H1 (cell line): Measurements from ENCODE around the gene RBM5. TPM values are rescaled to one million over a fixed set of nuclear protein-coding genes. Genes with fewer than 3 reads are reported as not detected.

Source experiments
- CTCF ChIA-PET: fragments of 300-600 bp; sonication (Branson Sonifier 250); formaldehyde crosslinking; loops from one replicate; lab custom pipeline; 2021; ENCODE audit not compliant: partially characterized antibody; lab: Charles Lee
- POLR2A ChIA-PET: fragments of 300-600 bp; sonication (Branson Sonifier 250); formaldehyde crosslinking; loops from one replicate; lab custom pipeline; 2021; ENCODE audit warnings: inconsistent platforms; ENCODE audit not compliant: partially characterized antibody; lab: Charles Lee
- DNase-seq, 2 experiments: peaks; one replicate each; pipeline versions ENCODE4 v3.0.0 to v3.0.0-alpha.2; 2010 to 2022; ENCODE audit warnings: low spot score in 2 of 2, low read depth in 1 of 2, mixed read lengths in 1 of 2
- FAIRE-seq: peaks from 2 replicates; lab custom pipeline; 2011; peaks lifted over from hg19 to GRCh38; lab: Jason Lieb, UNC
- H2AFZ ChIP-seq: 2 replicates; pipeline ENCODE4 v1.8.1; 2012; ENCODE audit warnings: low read length, inconsistent platforms
- H2AK5ac ChIP-seq: 2 replicates; pipeline ENCODE4 v1.6.1; 2013; ENCODE audit warnings: low read depth, low read length
- H2BK120ac ChIP-seq: replicated peaks from 2 replicates; pipeline ENCODE3; 2013; ENCODE audit warnings: low read depth, low read length, inconsistent platforms
- H2BK12ac ChIP-seq: 2 replicates; pipeline ENCODE4 v1.6.1; 2013; ENCODE audit warnings: low read depth, low read length
- H2BK15ac ChIP-seq: 2 replicates; pipeline ENCODE4 v1.6.1; 2013; ENCODE audit warnings: low read length
- H2BK20ac ChIP-seq: 2 replicates; pipeline ENCODE4 v1.6.1; 2013; ENCODE audit warnings: low read length
- H2BK5ac ChIP-seq: 2 replicates; pipeline ENCODE4 v1.6.1; 2013; ENCODE audit warnings: low read depth, low read length
- H3K14ac ChIP-seq: 2 replicates; pipeline ENCODE4 v1.6.1; 2013; ENCODE audit warnings: inconsistent platforms; ENCODE audit not compliant: insufficient read length
- H3K18ac ChIP-seq: 2 replicates; pipeline ENCODE4 v1.6.1; 2013; ENCODE audit warnings: low read length; ENCODE audit errors: extremely low read depth
- H3K23ac ChIP-seq: 2 replicates; pipeline ENCODE4 v1.6.1; 2013; ENCODE audit warnings: inconsistent platforms; ENCODE audit not compliant: insufficient read length
- H3K23me2 ChIP-seq: 2 replicates; pipeline ENCODE4 v1.6.1; 2013; ENCODE audit warnings: low read depth, low read length
- H3K27ac ChIP-seq: 2 replicates; pipeline ENCODE4 v1.6.1; 2011; ENCODE audit warnings: low read depth, low read length, inconsistent platforms
- H3K27me3 ChIP-seq, 4 experiments: replicated peaks in 1 of 4; 1 replicate in 1 of 4; 2 replicates in 3 of 4; pipeline versions ENCODE4 v1.6.1 to v1.8.1; 2011 to 2013; ENCODE audit warnings: low read length in 3 of 4, mild to moderate bottlenecking in 3 of 4, inconsistent platforms in 2 of 4, mixed read lengths in 2 of 4, moderate library complexity in 1 of 4; ENCODE audit not compliant: control insufficient read depth in 3 of 4, insufficient read depth in 3 of 4; ENCODE audit errors: extremely low read depth in 1 of 4
- H3K36me3 ChIP-seq, 4 experiments: 2 replicates each; pipeline versions ENCODE4 v1.6.1 to v1.8.1; 2011 to 2013; ENCODE audit warnings: mild to moderate bottlenecking in 4 of 4, low read length in 3 of 4, moderate library complexity in 2 of 4, control low read depth in 1 of 4, inconsistent platforms in 1 of 4; ENCODE audit not compliant: insufficient read depth in 4 of 4, control insufficient read depth in 2 of 4
- H3K4ac ChIP-seq: replicated peaks from 2 replicates; pipeline ENCODE3; 2013; ENCODE audit warnings: low read length, low read depth, mixed read lengths, inconsistent platforms; ENCODE audit not compliant: insufficient read length
- H3K4me1 ChIP-seq, 4 experiments: replicated peaks in 1 of 4; 1 replicate in 1 of 4; 2 replicates in 3 of 4; pipeline versions ENCODE4 v1.6.1 to v1.8.1; 2011 to 2013; ENCODE audit warnings: low read length in 3 of 4, inconsistent platforms in 2 of 4, mixed read lengths in 1 of 4; ENCODE audit not compliant: insufficient read depth in 4 of 4, control insufficient read depth in 3 of 4
- H3K4me2 ChIP-seq, 2 experiments: 2 replicates each; pipeline versions ENCODE4 v1.6.1 to v1.8.1; 2011 to 2013; ENCODE audit warnings: low read depth in 2 of 2, low read length in 2 of 2, control low read depth in 1 of 2, inconsistent platforms in 1 of 2, mild to moderate bottlenecking in 1 of 2; ENCODE audit not compliant: insufficient read depth in 1 of 2
- H3K4me3 ChIP-seq, 4 experiments: fragments of 200-600, 300-600 bp in 1 of 4; sonication (generic), shearing (Covaris generic), sonication (Bioruptor Twin) in 1 of 4; 2 replicates each; pipeline versions ENCODE4 v1.5.1 to v1.8.1; 2011 to 2016; ENCODE audit warnings: low read length in 4 of 4, low read depth in 3 of 4, control low read depth in 2 of 4, inconsistent platforms in 2 of 4, mild to moderate bottlenecking in 2 of 4, mixed read lengths in 1 of 4, moderate library complexity in 1 of 4; ENCODE audit not compliant: insufficient read depth in 2 of 4; ENCODE audit errors: extremely low read depth in 1 of 4
- H3K56ac ChIP-seq: replicated peaks from 2 replicates; pipeline ENCODE3; 2013; ENCODE audit warnings: low read depth, mild to moderate bottlenecking, mixed read lengths, low read length, inconsistent platforms; ENCODE audit not compliant: insufficient read length
- H3K79me1 ChIP-seq: 2 replicates; pipeline ENCODE4 v1.6.1; 2013; ENCODE audit warnings: low read depth, low read length, control low read depth
- H3K79me2 ChIP-seq, 2 experiments: 2 replicates each; pipeline versions ENCODE4 v1.6.1 to v1.8.1; 2012 to 2013; ENCODE audit warnings: low read length in 2 of 2, mild to moderate bottlenecking in 2 of 2, inconsistent platforms in 1 of 2; ENCODE audit not compliant: insufficient read depth in 2 of 2, control insufficient read depth in 1 of 2
- H3K9ac ChIP-seq, 4 experiments: replicated peaks in 1 of 4; 1 replicate in 1 of 4; 2 replicates in 3 of 4; pipeline versions ENCODE4 v1.6.1 to v1.8.1; 2011 to 2013; ENCODE audit warnings: low read depth in 3 of 4, low read length in 3 of 4, control low read depth in 2 of 4, mild to moderate bottlenecking in 2 of 4, moderate library complexity in 2 of 4, inconsistent platforms in 1 of 4; ENCODE audit errors: extremely low read depth in 1 of 4
- H3K9me3 ChIP-seq, 2 experiments: 2 replicates each; pipeline versions ENCODE4 v1.6.1 to v1.8.1; 2012 to 2013; ENCODE audit warnings: mild to moderate bottlenecking in 2 of 2, moderate library complexity in 2 of 2, control low read depth in 1 of 2, inconsistent platforms in 1 of 2, low read depth in 1 of 2, low read length in 1 of 2, mixed read lengths in 1 of 2; ENCODE audit not compliant: insufficient read depth in 2 of 2
- H4K20me1 ChIP-seq, 2 experiments: replicated peaks in 1 of 2; 2 replicates each; pipeline versions ENCODE3 to v1.8.1; 2011 to 2013; ENCODE audit warnings: inconsistent platforms in 2 of 2, low read length in 2 of 2, mild to moderate bottlenecking in 1 of 2; ENCODE audit not compliant: insufficient read depth in 2 of 2, control insufficient read depth in 1 of 2
- H4K5ac ChIP-seq: 2 replicates; pipeline ENCODE4 v1.6.1; 2013; ENCODE audit warnings: low read length, low read depth, mixed read lengths, inconsistent platforms; ENCODE audit not compliant: insufficient read length
- H4K8ac ChIP-seq: 2 replicates; pipeline ENCODE4 v1.8.0; 2013; ENCODE audit warnings: mild to moderate bottlenecking, moderate library complexity, low read length, inconsistent platforms; ENCODE audit not compliant: insufficient read depth; ENCODE audit errors: extremely low read depth
- H4K91ac ChIP-seq: replicated peaks from 2 replicates; pipeline ENCODE3; 2013; ENCODE audit warnings: low read length, mixed read lengths, inconsistent platforms; ENCODE audit not compliant: insufficient read length
- KDM5A ChIP-seq: fragments of 200-600 bp; IDR thresholded peaks from 2 replicates; pipeline ENCODE4 v1.7.1; 2012; ENCODE audit warnings: mild to moderate bottlenecking, low read length, inconsistent platforms, mixed read lengths
- TBP ChIP-seq: IDR thresholded peaks from 2 replicates; pipeline ENCODE4 v1.6.1; 2011; ENCODE audit warnings: low read depth, low read length, improper control_type of control experiment
- WGBS, 2 experiments: shearing (Covaris generic) in 1 of 2; methylation state at CpG; one replicate each; pipeline versions ENCODE4 v1.1.6 to v1.1.7; 2013 to 2015; ENCODE audit warnings: low lambda C conversion rate in 2 of 2, mixed read lengths in 2 of 2, inconsistent platforms in 1 of 2, low coverage in 1 of 2, missing lambda C conversion rate in 1 of 2; ENCODE audit not compliant: insufficient replicate concordance in 2 of 2, insufficient coverage in 1 of 2, insufficient read length in 1 of 2; ENCODE audit errors: extremely low coverage in 1 of 2, missing lambda C conversion rate in 1 of 2; 5-methylcytosine and 5-hydroxymethylcytosine counted together
- polyA plus RNA-seq, 7 experiments: library from polyadenylated mRNA; depleted of rRNA in 3 of 7; stranded (reverse) in 5 of 7; unstranded in 2 of 7; fragments of >200 nt in 5 of 7; fragments of 200-250 nt in 2 of 7; gene quantifications; 1 replicate in 5 of 7; 2 replicates in 1 of 7; 4 replicates in 1 of 7; pipeline versions ENCODE4 v1.2.1 to v1.2.3, GENCODE V29; 2011 to 2013; ENCODE audit warnings: missing spikeins in 2 of 7, mixed read lengths in 2 of 7
- total RNA-seq: library from RNA; stranded (reverse); fragmentation: NEBNext Ultra II Directional; extraction: Animal tissue kit (Norgen Biotek cat#: 25700); gene quantifications from 2 replicates; pipeline ENCODE4 v1.2.1, GENCODE V29; 2021

RBM5 gene
- total and polyA plus RNA-seq, 2 of the 8 experiments (the other 6 are each of a cell fraction or from before 2014, with no cell fraction given) = 82.7 to 144 TPM

DNA sequence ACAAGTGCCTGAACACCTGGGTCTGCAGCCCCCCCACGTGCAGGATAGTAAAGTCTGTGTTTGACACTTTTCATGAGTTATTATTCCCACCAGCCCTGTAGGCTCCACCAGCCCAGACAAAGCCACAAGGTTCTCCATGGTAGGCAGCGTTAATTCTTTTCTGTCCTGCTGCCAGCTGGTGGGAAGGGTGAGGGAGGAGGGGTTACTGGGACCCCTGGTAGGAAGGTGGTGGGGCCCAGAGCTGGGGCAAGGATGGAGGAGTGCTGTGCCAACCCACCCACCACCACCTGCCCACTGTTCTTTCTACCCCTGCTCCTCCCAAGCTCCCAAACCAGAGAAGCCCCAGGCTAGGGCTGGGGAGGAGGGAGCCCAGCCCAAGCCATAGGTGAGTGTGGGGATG, 45.6 kb downstream of the RBM5 start:
- no peak overlapping the region; the same call in 1 of the 2 replicates for H2BK12ac ChIP-seq
- POLR2A ChIA-PET = interaction anchor here (1.1 to 10.6 kb wide), 4 partner anchors 12 to 37 kb away, joined by 3 to 133 read pairs (median 24); no protein-coding TSS in a partner anchor
- H3K27ac ChIP-seq = no peak overlapping the region
- H3K79me1 ChIP-seq = no peaks in the 10 kb centered on the region
- no peak overlapping the region for H2AK5ac ChIP-seq
- H2AFZ ChIP-seq = no peak overlapping the region
- DNase-seq (no peak), FAIRE-seq (no peak)
- H3K36me3 ChIP-seq = no peaks in the 10 kb centered on the region
- H3K9ac ChIP-seq = no peak overlapping the region
- no peak overlapping the region for H4K5ac ChIP-seq
- no peak overlapping the region for H3K23ac ChIP-seq
- H2BK20ac ChIP-seq = no peak overlapping the region
- no peak overlapping the region for H2BK15ac ChIP-seq
- no peak overlapping the region for H4K8ac ChIP-seq
- 74% methylated on average over 2 of the region's 2 CpGs; no CpG with 5 or more reads in 1 of the 2 experiments for WGBS, 2 experiments
- no peaks in the 10 kb centered on the region; a peak in 1 of 7 replicates for H3K27me3 ChIP-seq
- no peak for TF ChIP-seq TBP
- no peak for TF ChIP-seq KDM5A
- no peak overlapping the region for H4K91ac ChIP-seq
- peaks cover 4 to 25% (median 18%) of the 10 kb centered on the region in 4 experiments for H3K4me1 ChIP-seq
- H3K4ac ChIP-seq = no peak overlapping the region
- CTCF ChIA-PET = interaction anchor here (0.6 to 7.1 kb wide), 9 partner anchors 12 to 136 kb away, joined by 3 to 68 read pairs (median 5); partner anchors contain the start of gene GNAT1
- H3K79me2 ChIP-seq = no peaks in the 10 kb centered on the region
- H3K23me2 ChIP-seq = no peaks in the 10 kb centered on the region; the same call in 1 of the 2 replicates
- no peak overlapping the region for H3K14ac ChIP-seq
- H4K20me1 ChIP-seq = no peaks in the 10 kb centered on the region
- no peak overlapping the region for H2BK5ac ChIP-seq
- no peak overlapping the region for H3K18ac ChIP-seq
- H3K4me2 ChIP-seq = no peak overlapping the region
- H3K9me3 ChIP-seq = no peaks in the 10 kb centered on the region
- no peak overlapping the region for H3K56ac ChIP-seq
- H2BK120ac ChIP-seq = no peak overlapping the region
- H3K4me3 ChIP-seq = no peak overlapping the region
